ENCODE results near the gene CAMK1D. TPM values are rescaled to one million over a fixed set of nuclear protein-coding genes. Genes with fewer than 3 reads are reported as not detected.

Gene CAMK1D
- total and polyA plus RNA-seq, 2 experiments from 2014 or later, result 4.6 to 7.2 TPM

DNA sequence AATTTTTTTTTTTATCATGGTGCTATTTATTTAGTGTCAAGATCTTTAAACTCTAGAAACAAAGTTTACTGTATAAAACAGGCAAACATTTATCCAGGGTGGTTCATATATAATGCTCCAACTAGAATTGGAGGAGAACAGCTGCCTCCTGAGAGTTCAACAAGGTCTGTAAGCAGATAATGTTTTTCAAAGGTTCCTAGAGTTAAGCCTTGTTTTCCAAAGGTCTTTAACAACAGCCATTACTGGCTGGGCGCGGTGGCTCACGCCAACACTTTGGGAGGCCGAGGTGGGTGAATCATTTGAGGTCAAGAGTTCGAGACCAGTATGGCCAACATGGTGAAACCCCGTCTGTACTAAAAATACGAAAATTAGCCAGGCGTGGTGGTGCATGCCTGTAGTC lies 335.4 kb downstream of the CAMK1D start:
- Histone ChIP-seq H3K27me3 (ENCODE audit: insufficient read depth) (no peaks in the 10 kb centered on the region), H3K79me2 (replicated peaks; ENCODE audit: insufficient read depth) (no peaks in the 10 kb centered on the region), H3K4me1 (ENCODE audit: insufficient read depth) (no peaks in the 10 kb centered on the region), H3K36me3 (ENCODE audit: insufficient read depth) (no peaks in the 10 kb centered on the region), H3K27ac (ENCODE audit: low read depth) (no peak overlapping the region), H3F3A (replicated peaks; ENCODE audit: low read depth) (no peaks in the 10 kb centered on the region), H4K20me1 (replicated peaks; ENCODE audit: insufficient read depth) (no peaks in the 10 kb centered on the region), H3K9me2 (ENCODE audit: insufficient read depth) (no peaks in the 10 kb centered on the region), H3K4me2 (no peak overlapping the region), H3K4me3 (no peak overlapping the region), H2AFZ (no peak overlapping the region)
- H3K4me3 Mint-ChIP-seq, result no peak overlapping the region
- no peak for ATAC-seq
- no peak for TF ChIP-seq ZNF114 (CRISPR knock-in tag; IDR thresholded peaks at IDR 0.05)
- no peak for TF ChIP-seq JUNB (IDR thresholded peaks at IDR 0.05; ENCODE audit: unreplicated experiment)
- TF ChIP-seq EZH2phosphoT487 (IDR thresholded peaks at IDR 0.05; ENCODE audit: unreplicated experiment), result no peak
- TF ChIP-seq EZH2 (IDR thresholded peaks at IDR 0.05; ENCODE audit: low read depth, unreplicated experiment), result no peak
- TF ChIP-seq CREB1 (CRISPR knock-in tag; IDR thresholded peaks at IDR 0.05; ENCODE audit: low read depth), result no peak
- TF ChIP-seq POLR2AphosphoS5 (IDR thresholded peaks at IDR 0.05; ENCODE audit: low read depth), result no peak
- H3K36me3 Mint-ChIP-seq (ENCODE audit: low read depth), result no peaks in the 10 kb centered on the region
- H3K27ac Mint-ChIP-seq, result no peak overlapping the region
- no peak for DNase-seq (ENCODE audit: low spot score)
- no peaks in the 10 kb centered on the region; the same call in 2 of the 3 replicates for H3K4me1 Mint-ChIP-seq
- no peaks in the 10 kb centered on the region for H3K27me3 Mint-ChIP-seq (ENCODE audit: insufficient read depth, low read depth, poor library complexity)
- no peaks in the 10 kb centered on the region for H3K9me3 Mint-ChIP-seq

DNA sequence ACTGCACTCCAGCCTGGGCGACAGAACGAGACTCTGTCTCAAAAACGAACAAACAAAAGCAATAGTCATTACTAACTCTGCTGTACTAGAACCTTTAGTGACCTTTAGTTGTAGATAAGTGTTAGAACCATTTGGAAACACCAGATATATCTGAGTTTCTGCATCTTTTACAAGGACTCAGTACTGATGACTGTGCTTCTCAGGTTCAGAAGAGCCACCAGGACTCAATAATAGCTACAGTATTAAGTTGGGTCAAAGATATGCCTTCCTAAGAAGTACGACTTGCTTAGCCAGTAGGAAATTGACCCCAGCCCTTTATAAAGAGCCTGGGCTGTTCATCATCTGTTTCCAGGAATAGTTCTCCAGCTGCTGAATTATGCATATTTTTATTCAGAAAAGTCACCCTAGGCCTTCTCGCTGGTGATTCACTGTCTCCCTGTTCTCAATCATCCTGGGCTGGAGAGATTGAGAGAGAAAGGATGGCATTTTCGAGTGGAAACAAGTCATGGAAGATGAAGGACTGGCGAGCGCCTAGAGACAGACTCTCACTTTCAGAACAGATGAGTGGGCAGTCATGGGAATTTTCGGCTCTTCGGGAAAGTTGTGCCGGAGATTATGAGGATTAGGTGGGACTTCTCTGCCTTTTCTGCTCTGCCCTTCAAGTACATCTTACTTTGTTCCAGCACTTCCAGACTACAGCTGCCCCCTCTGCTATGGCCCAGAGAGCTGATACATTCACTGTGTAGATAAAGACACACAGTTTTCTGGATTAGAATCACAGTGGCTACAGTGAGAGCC lies 336.1 kb downstream of the CAMK1D start:
- Mint-ChIP-seq H3K4me3 (no peak overlapping the region), H3K27ac (no peak overlapping the region), H3K36me3 (ENCODE audit: low read depth) (no peaks in the 10 kb centered on the region), H3K9me3 (no peaks in the 10 kb centered on the region), H3K4me1 (peaks cover 1% of the 10 kb centered on the region; the same call in 2 of the 3 replicates), H3K27me3 (ENCODE audit: insufficient read depth, low read depth, poor library complexity) (no peaks in the 10 kb centered on the region)
- Histone ChIP-seq H3K4me2 (no peak overlapping the region), H2AFZ (no peak overlapping the region), H3K4me1 (ENCODE audit: insufficient read depth) (no peaks in the 10 kb centered on the region), H3K36me3 (ENCODE audit: insufficient read depth) (no peaks in the 10 kb centered on the region), H3K9me2 (ENCODE audit: insufficient read depth) (no peaks in the 10 kb centered on the region), H3K4me3 (no peak overlapping the region), H3K27me3 (ENCODE audit: insufficient read depth) (no peaks in the 10 kb centered on the region), H4K20me1 (replicated peaks; ENCODE audit: insufficient read depth) (no peaks in the 10 kb centered on the region), H3K79me2 (replicated peaks; ENCODE audit: insufficient read depth) (no peaks in the 10 kb centered on the region), H3F3A (replicated peaks; ENCODE audit: low read depth) (no peaks in the 10 kb centered on the region), H3K27ac (ENCODE audit: low read depth) (no peak overlapping the region)
- DNase-seq (ENCODE audit: low spot score), result no peak
- ATAC-seq, result no peak
- no peak for TF ChIP-seq EZH2phosphoT487 (IDR thresholded peaks at IDR 0.05; ENCODE audit: unreplicated experiment)
- TF ChIP-seq ZNF331 (CRISPR knock-in tag; IDR thresholded peaks at IDR 0.05; ENCODE audit: low read depth), result no peak
- TF ChIP-seq, protein P1, sequence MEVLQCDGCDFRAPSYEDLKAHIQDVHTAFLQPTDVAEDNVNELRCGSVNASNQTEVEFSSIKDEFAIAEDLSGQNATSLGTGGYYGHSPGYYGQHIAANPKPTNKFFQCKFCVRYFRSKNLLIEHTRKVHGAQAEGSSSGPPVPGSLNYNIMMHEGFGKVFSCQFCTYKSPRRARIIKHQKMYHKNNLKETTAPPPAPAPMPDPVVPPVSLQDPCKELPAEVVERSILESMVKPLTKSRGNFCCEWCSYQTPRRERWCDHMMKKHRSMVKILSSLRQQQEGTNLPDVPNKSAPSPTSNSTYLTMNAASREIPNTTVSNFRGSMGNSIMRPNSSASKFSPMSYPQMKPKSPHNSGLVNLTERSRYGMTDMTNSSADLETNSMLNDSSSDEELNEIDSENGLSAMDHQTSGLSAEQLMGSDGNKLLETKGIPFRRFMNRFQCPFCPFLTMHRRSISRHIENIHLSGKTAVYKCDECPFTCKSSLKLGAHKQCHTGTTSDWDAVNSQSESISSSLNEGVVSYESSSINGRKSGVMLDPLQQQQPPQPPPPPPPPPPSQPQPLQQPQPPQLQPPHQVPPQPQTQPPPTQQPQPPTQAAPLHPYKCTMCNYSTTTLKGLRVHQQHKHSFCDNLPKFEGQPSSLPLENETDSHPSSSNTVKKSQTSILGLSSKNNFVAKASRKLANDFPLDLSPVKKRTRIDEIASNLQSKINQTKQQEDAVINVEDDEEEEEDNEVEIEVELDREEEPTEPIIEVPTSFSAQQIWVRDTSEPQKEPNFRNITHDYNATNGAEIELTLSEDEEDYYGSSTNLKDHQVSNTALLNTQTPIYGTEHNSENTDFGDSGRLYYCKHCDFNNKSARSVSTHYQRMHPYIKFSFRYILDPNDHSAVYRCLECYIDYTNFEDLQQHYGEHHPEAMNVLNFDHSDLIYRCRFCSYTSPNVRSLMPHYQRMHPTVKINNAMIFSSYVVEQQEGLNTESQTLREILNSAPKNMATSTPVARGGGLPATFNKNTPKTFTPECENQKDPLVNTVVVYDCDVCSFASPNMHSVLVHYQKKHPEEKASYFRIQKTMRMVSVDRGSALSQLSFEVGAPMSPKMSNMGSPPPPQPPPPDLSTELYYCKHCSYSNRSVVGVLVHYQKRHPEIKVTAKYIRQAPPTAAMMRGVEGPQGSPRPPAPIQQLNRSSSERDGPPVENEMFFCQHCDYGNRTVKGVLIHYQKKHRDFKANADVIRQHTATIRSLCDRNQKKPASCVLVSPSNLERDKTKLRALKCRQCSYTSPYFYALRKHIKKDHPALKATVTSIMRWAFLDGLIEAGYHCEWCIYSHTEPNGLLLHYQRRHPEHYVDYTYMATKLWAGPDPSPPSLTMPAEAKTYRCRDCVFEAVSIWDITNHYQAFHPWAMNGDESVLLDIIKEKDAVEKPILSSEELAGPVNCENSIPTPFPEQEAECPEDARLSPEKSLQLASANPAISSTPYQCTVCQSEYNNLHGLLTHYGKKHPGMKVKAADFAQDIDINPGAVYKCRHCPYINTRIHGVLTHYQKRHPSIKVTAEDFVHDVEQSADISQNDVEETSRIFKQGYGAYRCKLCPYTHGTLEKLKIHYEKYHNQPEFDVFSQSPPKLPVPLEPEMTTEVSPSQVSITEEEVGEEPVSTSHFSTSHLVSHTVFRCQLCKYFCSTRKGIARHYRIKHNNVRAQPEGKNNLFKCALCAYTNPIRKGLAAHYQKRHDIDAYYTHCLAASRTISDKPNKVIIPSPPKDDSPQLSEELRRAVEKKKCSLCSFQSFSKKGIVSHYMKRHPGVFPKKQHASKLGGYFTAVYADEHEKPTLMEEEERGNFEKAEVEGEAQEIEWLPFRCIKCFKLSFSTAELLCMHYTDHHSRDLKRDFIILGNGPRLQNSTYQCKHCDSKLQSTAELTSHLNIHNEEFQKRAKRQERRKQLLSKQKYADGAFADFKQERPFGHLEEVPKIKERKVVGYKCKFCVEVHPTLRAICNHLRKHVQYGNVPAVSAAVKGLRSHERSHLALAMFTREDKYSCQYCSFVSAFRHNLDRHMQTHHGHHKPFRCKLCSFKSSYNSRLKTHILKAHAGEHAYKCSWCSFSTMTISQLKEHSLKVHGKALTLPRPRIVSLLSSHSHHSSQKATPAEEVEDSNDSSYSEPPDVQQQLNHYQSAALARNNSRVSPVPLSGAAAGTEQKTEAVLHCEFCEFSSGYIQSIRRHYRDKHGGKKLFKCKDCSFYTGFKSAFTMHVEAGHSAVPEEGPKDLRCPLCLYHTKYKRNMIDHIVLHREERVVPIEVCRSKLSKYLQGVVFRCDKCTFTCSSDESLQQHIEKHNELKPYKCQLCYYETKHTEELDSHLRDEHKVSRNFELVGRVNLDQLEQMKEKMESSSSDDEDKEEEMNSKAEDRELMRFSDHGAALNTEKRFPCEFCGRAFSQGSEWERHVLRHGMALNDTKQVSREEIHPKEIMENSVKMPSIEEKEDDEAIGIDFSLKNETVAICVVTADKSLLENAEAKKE (CRISPR knock-in tag; IDR thresholded peaks at IDR 0.05), result no peak
- TF ChIP-seq, protein P2, sequence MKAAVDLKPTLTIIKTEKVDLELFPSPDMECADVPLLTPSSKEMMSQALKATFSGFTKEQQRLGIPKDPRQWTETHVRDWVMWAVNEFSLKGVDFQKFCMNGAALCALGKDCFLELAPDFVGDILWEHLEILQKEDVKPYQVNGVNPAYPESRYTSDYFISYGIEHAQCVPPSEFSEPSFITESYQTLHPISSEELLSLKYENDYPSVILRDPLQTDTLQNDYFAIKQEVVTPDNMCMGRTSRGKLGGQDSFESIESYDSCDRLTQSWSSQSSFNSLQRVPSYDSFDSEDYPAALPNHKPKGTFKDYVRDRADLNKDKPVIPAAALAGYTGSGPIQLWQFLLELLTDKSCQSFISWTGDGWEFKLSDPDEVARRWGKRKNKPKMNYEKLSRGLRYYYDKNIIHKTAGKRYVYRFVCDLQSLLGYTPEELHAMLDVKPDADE (IDR thresholded peaks at IDR 0.05), result no peak
- TF ChIP-seq JUNB (IDR thresholded peaks at IDR 0.05; ENCODE audit: unreplicated experiment), result no peak
